A673 (cell line): ENCODE results near the gene HECTD4. TPM values are rescaled to one million over a fixed set of nuclear protein-coding genes. Genes with fewer than 3 reads are reported as not detected.
"Not testable (repeated sequence)": the region's sequence is repeated elsewhere in the genome, so short reads cannot be mapped to it uniquely, and the experiment has no call there.

ENCODE experiments used
- BruUV-seq: library from RNA; stranded (reverse); fragments of 400-500 nt; replicated peaks from 2 replicates; lab custom pipeline; 2021; lab: Mats Ljungman, UMichigan
- CTCF ChIA-PET: fragments of 300-600 bp; sonication (Branson Sonifier 250); formaldehyde crosslinking; loops from one replicate; lab custom pipeline; 2022; ENCODE audit warnings: antibody characterized with exemption; lab: Charles Lee
- POLR2A ChIA-PET: fragments of 300-600 bp; sonication (Branson Sonifier 250); formaldehyde crosslinking; loops from one replicate; lab custom pipeline; 2022; ENCODE audit warnings: antibody characterized with exemption; ENCODE audit not compliant: low non-redundant PET; lab: Charles Lee
- DNase-seq: peaks from one replicate; pipeline ENCODE4 v3.0.0-alpha.2; 2015; ENCODE audit warnings: low spot score
- H3K27ac ChIP-seq: fragments of 200-600 bp; sonication (generic); 2 replicates; pipeline ENCODE4 v1.5.1; 2016; ENCODE audit warnings: mixed run types, low read depth, mild to moderate bottlenecking, mixed read lengths, antibody characterized with exemption, low read length; ENCODE audit not compliant: poor library complexity, severe bottlenecking
- H3K27me3 ChIP-seq: fragments of 200-600 bp; sonication (generic); replicated peaks from 2 replicates; pipeline ENCODE4 v1.6.1; 2017; ENCODE audit warnings: mixed run types, low read depth, mild to moderate bottlenecking, mixed read lengths, antibody characterized with exemption, low read length; ENCODE audit not compliant: insufficient read depth, poor library complexity
- H3K36me3 ChIP-seq: fragments of 200-600 bp; sonication (generic); 2 replicates; pipeline ENCODE4 v1.6.1; 2016; ENCODE audit warnings: mixed run types, mild to moderate bottlenecking, mixed read lengths, antibody characterized with exemption, low read length; ENCODE audit not compliant: insufficient read depth, poor library complexity, severe bottlenecking
- H3K4me1 ChIP-seq: fragments of 200-600 bp; sonication (generic); 2 replicates; pipeline ENCODE4 v1.6.1; 2017; ENCODE audit warnings: mixed run types, mild to moderate bottlenecking, mixed read lengths, antibody characterized with exemption, low read length; ENCODE audit not compliant: insufficient read depth, poor library complexity, severe bottlenecking
- H3K4me3 ChIP-seq: fragments of 200-600 bp; sonication (generic); 2 replicates; pipeline ENCODE4 v1.5.1; 2016; ENCODE audit warnings: low read depth, mixed run types, mild to moderate bottlenecking, mixed read lengths, low read length; ENCODE audit not compliant: poor library complexity, severe bottlenecking
- H3K9me3 ChIP-seq: fragments of 200-600 bp; sonication (generic); 2 replicates; pipeline ENCODE4 v1.6.1; 2016; ENCODE audit warnings: mixed run types, low read depth, mild to moderate bottlenecking, mixed read lengths, antibody characterized with exemption, low read length; ENCODE audit not compliant: poor library complexity, severe bottlenecking
- CTCF ChIP-seq: fragments of 300-800, 200-600 bp; sonication (generic); conservative IDR thresholded peaks from 2 replicates; pipeline ENCODE4 v1.5.1; 2017; ENCODE audit warnings: low read depth, mild to moderate bottlenecking, antibody characterized with exemption, low read length, moderate library complexity, mixed read lengths
- EZH2 ChIP-seq: fragments of 200-600 bp; sonication (generic); IDR thresholded peaks from 2 replicates; pipeline ENCODE4 v1.6.1; 2017; ENCODE audit warnings: borderline replicate concordance, low read depth, mild to moderate bottlenecking, mixed read lengths, antibody characterized with exemption, low read length; ENCODE audit not compliant: poor library complexity, severe bottlenecking
- intact Hi-C: fragments of 100-400 bp; cut with micrococcal nuclease; formaldehyde crosslinking; loops from one replicate; pipeline ENCODE4 v1.10.0; 2022; ENCODE audit not compliant: unreplicated experiment
- total RNA-seq: library from RNA; stranded (reverse); gene quantifications from 2 replicates; pipeline ENCODE4 v1.2.3, GENCODE V29; 2021

Gene HECTD4
- total RNA-seq, 1 experiment from 2014 or later, result 52.1 TPM

DNA sequence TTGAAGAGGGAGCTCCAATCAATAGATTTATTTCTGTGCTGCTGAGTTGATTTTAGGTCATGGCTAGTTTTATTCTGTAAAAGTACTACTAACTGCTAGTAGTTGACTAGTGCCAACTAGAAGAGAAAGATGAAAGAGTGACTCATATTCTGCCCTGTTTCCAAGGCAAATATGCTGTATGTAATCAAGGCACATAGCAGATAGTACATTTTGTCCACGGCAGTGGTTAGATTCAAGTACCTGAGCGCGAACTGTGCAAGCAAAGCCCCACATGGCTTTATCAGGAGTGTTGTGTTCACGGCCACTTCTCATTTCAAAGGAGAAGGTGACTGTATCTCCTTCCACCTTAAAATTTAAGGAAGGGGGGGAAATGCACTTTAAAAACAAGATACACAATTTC is 130.0 kb downstream of the HECTD4 start:
- BruUV-seq, result no TSS peak
- Histone ChIP-seq H3K27me3 (no peaks in the 10 kb centered on the region), H3K9me3 (no peaks in the 10 kb centered on the region), H3K27ac (no peak overlapping the region), H3K4me3 (no peak overlapping the region), H3K4me1 (no peaks in the 10 kb centered on the region), H3K36me3 (peaks cover 16% of the 10 kb centered on the region)
- TF ChIP-seq EZH2 (no peak), CTCF (no peak)
- DNase-seq, result no peak
- intact Hi-C loops, result no loop called here
- ChIA-PET POLR2A (no interaction called here), CTCF (no interaction called here)

DNA sequence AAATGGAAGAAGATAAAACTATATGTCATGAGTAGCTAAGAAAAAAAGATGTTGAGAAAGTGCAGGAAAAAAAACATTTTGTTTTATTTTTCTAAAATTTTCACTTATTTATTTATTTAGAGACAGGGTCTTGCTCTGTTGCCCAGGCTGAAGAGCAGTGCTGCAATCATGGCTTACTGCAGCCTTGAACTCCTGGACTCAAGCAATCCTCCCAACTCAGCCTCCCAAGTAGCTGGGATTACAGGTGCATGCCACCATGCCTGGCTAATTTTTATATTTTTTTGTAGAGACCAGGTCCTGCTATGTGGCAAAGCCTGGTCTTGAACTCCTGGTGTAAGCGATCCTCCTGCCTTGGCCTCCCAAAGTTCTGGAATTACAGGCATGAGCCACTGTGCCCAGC is 137.3 kb downstream of the HECTD4 start:
- CTCF ChIA-PET, DNase-seq, H3K27ac ChIP-seq, intact Hi-C loops, H3K9me3 ChIP-seq, BruUV-seq, H3K4me3 ChIP-seq, H3K27me3 ChIP-seq, POLR2A ChIA-PET, H3K4me1 ChIP-seq: not testable (repeated sequence)
- H3K36me3 ChIP-seq, result peaks cover 28% of the 10 kb centered on the region

- Histone ChIP-seq H3K4me3 (no peak overlapping the region), H3K9me3 (no peaks in the 10 kb centered on the region), H3K27ac (no peak overlapping the region), H3K4me1 (no peaks in the 10 kb centered on the region), H3K27me3 (no peaks in the 10 kb centered on the region), H3K36me3 (peaks cover 32% of the 10 kb centered on the region)
- TF ChIP-seq CTCF (no peak), EZH2 (no peak)
- POLR2A ChIA-PET, result no interaction called here
- BruUV-seq, result no TSS peak
- no peak for DNase-seq
- intact Hi-C loops, result no loop called here
- CTCF ChIA-PET, result no interaction called here
Measured at GRCh38 chr12:112243255-112244110, 138.7 kb downstream of the HECTD4 start.
